IPS-20b (cell line): Measurements from ENCODE around the gene ZFP36L1.

Source experiments
- H3K27ac ChIP-seq: one replicate; pipeline ENCODE4 v1.5.1; 2013; ENCODE audit warnings: low read length
- H3K27me3 ChIP-seq: 2 replicates; pipeline ENCODE4 v1.6.1; 2013; ENCODE audit warnings: mild to moderate bottlenecking, low read length, inconsistent platforms; ENCODE audit not compliant: insufficient read depth
- H3K36me3 ChIP-seq: 2 replicates; pipeline ENCODE4 v1.6.1; 2013; ENCODE audit warnings: low read depth, mild to moderate bottlenecking, inconsistent platforms, low read length, moderate library complexity; ENCODE audit not compliant: insufficient read depth
- H3K4me1 ChIP-seq: 2 replicates; pipeline ENCODE4 v1.6.1; 2013; ENCODE audit warnings: mild to moderate bottlenecking, control low read depth, inconsistent platforms, low read length, moderate library complexity; ENCODE audit not compliant: insufficient read depth
- H3K4me3 ChIP-seq: 2 replicates; pipeline ENCODE4 v1.5.1; 2013; ENCODE audit warnings: mild to moderate bottlenecking, low read length, inconsistent platforms
- H3K9ac ChIP-seq: 2 replicates; pipeline ENCODE4 v1.6.1; 2013; ENCODE audit warnings: low read depth, mild to moderate bottlenecking, inconsistent platforms, low read length, moderate library complexity
- H3K9me3 ChIP-seq: 2 replicates; pipeline ENCODE4 v1.6.1; 2013; ENCODE audit warnings: mild to moderate bottlenecking, low read depth, low read length, inconsistent platforms; ENCODE audit not compliant: insufficient read depth

ZFP36L1 gene

DNA sequence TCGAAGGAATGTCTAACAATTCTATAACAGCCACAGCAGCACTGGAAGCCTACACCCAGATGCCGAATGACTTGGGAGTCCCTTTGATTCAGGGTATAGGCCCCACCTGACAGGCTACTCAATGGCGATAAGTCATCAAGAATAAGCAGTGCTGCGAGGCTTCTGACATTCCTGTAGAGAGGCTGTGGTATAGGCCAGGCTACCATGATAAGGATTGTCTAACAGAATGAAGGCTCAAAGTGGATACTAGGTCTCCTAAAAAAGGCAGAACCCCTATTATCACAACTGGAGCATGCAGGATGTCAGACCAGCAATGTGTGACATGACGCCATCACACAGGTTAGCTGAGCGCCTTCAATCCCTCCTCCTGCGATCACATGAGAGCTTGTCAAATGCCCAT, 53.2 kb downstream of the ZFP36L1 start:
- Histone ChIP-seq H3K4me1 (no peaks in the 10 kb centered on the region), H3K9me3 (no peaks in the 10 kb centered on the region), H3K27me3 (no peaks in the 10 kb centered on the region), H3K4me3 (no peak overlapping the region), H3K36me3 (no peaks in the 10 kb centered on the region), H3K27ac (no peak overlapping the region), H3K9ac (no peak overlapping the region)

- Histone ChIP-seq H3K4me3 (no peak overlapping the region), H3K9me3 (no peaks in the 10 kb centered on the region), H3K27ac (no peak overlapping the region), H3K36me3 (no peaks in the 10 kb centered on the region), H3K27me3 (no peaks in the 10 kb centered on the region), H3K4me1 (no peaks in the 10 kb centered on the region), H3K9ac (no peak overlapping the region)
Measured at GRCh38 chr14:68738559-68738958, 54.3 kb downstream of the ZFP36L1 start.
